ENCODE results near the gene NCBP1. TPM values are rescaled to one million over a fixed set of nuclear protein-coding genes. Genes with fewer than 3 reads are reported as not detected.

The NCBP1 gene
- total RNA-seq, 2 donors from 2014 or later: 16.1 to 28.7 TPM

GRCh38 chr9:97627624-97628023 is 6.0 kb upstream of the NCBP1 start:
- Histone ChIP-seq H3K9me3 (no peaks in the 10 kb centered on the region), H3K4me3 (no peak overlapping the region), H3K36me3 (peaks cover 11% of the 10 kb centered on the region), H3K27ac (no peak overlapping the region), H3K27me3 (replicated peaks; ENCODE audit: insufficient read depth) (no peaks in the 10 kb centered on the region), H3K4me1 (ENCODE audit: control insufficient read depth in 1 of 2, low read depth in 2 of 2) (peaks cover 0 to 11% of the 10 kb centered on the region in 2 donors)
- ATAC-seq (ENCODE audit: insufficient number of reproducible peaks, low FRiP score, low read depth): no peak
- TF ChIP-seq CTCF (IDR thresholded peaks at IDR 0.05): no peak
- DNase-seq (ENCODE audit: low spot score): no peak

- Histone ChIP-seq H3K4me3 (no peak overlapping the region), H3K27me3 (replicated peaks; ENCODE audit: insufficient read depth) (no peaks in the 10 kb centered on the region), H3K36me3 (peaks cover 11% of the 10 kb centered on the region), H3K4me1 (ENCODE audit: control insufficient read depth in 1 of 2, low read depth in 2 of 2) (peaks cover 0 to 11% of the 10 kb centered on the region in 2 donors), H3K9me3 (no peaks in the 10 kb centered on the region), H3K27ac (no peak overlapping the region)
- DNase-seq (ENCODE audit: low spot score) (no peak), ATAC-seq (ENCODE audit: insufficient number of reproducible peaks, low FRiP score, low read depth) (no peak)
- no peak for TF ChIP-seq CTCF (IDR thresholded peaks at IDR 0.05)
Measured at GRCh38 chr9:97628668-97629067, 5.0 kb upstream of the NCBP1 start.

GRCh38 chr9:97629156-97629555 is 4.5 kb upstream of the NCBP1 start:
- H3K36me3 ChIP-seq: peaks cover 6% of the 10 kb centered on the region
- H3K27me3 ChIP-seq (replicated peaks; ENCODE audit: insufficient read depth): no peaks in the 10 kb centered on the region
- TF ChIP-seq CTCF (IDR thresholded peaks at IDR 0.05): no peak
- ATAC-seq (ENCODE audit: insufficient number of reproducible peaks, low FRiP score, low read depth) (no peak), DNase-seq (ENCODE audit: low spot score) (no peak)
- H3K4me3 ChIP-seq: no peak overlapping the region
- H3K4me1 ChIP-seq (ENCODE audit: control insufficient read depth in 1 of 2, low read depth in 2 of 2): peaks cover 0 to 11% of the 10 kb centered on the region in 2 donors
- no peaks in the 10 kb centered on the region for H3K9me3 ChIP-seq
- no peak overlapping the region for H3K27ac ChIP-seq

GRCh38 chr9:97630591-97630990 is 3.0 kb upstream of the NCBP1 start:
- no peak overlapping the region for H3K4me3 ChIP-seq
- TF ChIP-seq CTCF (IDR thresholded peaks at IDR 0.05): no peak
- H3K27ac ChIP-seq: no peak overlapping the region
- H3K4me1 ChIP-seq (ENCODE audit: control insufficient read depth in 1 of 2, low read depth in 2 of 2): peaks cover 12 to 26% of the 10 kb centered on the region in 2 donors
- ATAC-seq (ENCODE audit: insufficient number of reproducible peaks, low FRiP score, low read depth) (no peak), DNase-seq (ENCODE audit: low spot score) (no peak)
- peaks cover under 1% of the 10 kb centered on the region for H3K36me3 ChIP-seq
- no peaks in the 10 kb centered on the region for H3K27me3 ChIP-seq (replicated peaks; ENCODE audit: insufficient read depth)
- H3K9me3 ChIP-seq: no peaks in the 10 kb centered on the region

GRCh38 chr9:97632248-97632984 is 1.2 kb upstream of the NCBP1 start:
- Histone ChIP-seq H3K27ac (peak overlapping the region; percentile 96 to 98), H3K4me1 (ENCODE audit: control insufficient read depth in 1 of 2, low read depth in 2 of 2) (peaks cover 21 to 39% of the 10 kb centered on the region in 2 donors), H3K27me3 (replicated peaks; ENCODE audit: insufficient read depth) (no peaks in the 10 kb centered on the region), H3K9me3 (no peaks in the 10 kb centered on the region), H3K4me3 (peak overlapping the region; percentile 97), H3K36me3 (no peaks in the 10 kb centered on the region)
- DNase-seq (ENCODE audit: low spot score) (peak; percentile 22), ATAC-seq (ENCODE audit: insufficient number of reproducible peaks, low FRiP score, low read depth) (peak; percentile 13)
- TF ChIP-seq CTCF (IDR thresholded peaks at IDR 0.05): no peak

All from thoracic aorta (tissue), 2 donors.